ENCODE results near the gene ALB.

GRCh38 chr4:73452953-73453700 is 49.0 kb downstream of the ALB start:
- TF ChIP-seq CTCF (IDR thresholded peaks at IDR 0.05; ENCODE audit: insufficient read depth, low read length, poor library complexity, severe bottlenecking) (no peak), EZH2phosphoT487 (conservative IDR thresholded peaks at IDR 0.05; ENCODE audit: low read length) (no peak)
